SK-N-SH (cell line): ENCODE results near the gene C2orf92. TPM values are rescaled to one million over a fixed set of nuclear protein-coding genes. Genes with fewer than 3 reads are reported as not detected.

Experiments used
- CTCF ChIA-PET: fragments of 300-600, 350-600 bp; formaldehyde crosslinking; extraction: SDS; loops from one replicate; lab custom pipeline; 2021; lab: Yijun Ruan, JAX
- POLR2A ChIA-PET: fragments of 350-600 bp; sonication (Branson Sonifier 250); formaldehyde crosslinking; extraction: SDS; loops from one replicate; lab custom pipeline; 2020; ENCODE audit warnings: antibody characterized with exemption, inconsistent platforms; lab: Yijun Ruan, JAX
- DNase-seq: peaks from one replicate; pipeline ENCODE4 v3.0.0; 2012
- H2AFZ ChIP-seq: fragments of 200-600 bp; sonication (generic); 2 replicates; pipeline ENCODE4 v1.8.1; 2016; ENCODE audit warnings: antibody characterized with exemption, mild to moderate bottlenecking, low read depth
- H3F3A ChIP-seq: fragments of 200-600 bp; sonication (generic); replicated peaks from 2 replicates; pipeline ENCODE3; 2016; ENCODE audit warnings: antibody characterized with exemption, mild to moderate bottlenecking; ENCODE audit not compliant: insufficient read depth
- H3K27ac ChIP-seq, 2 experiments: fragments of 200-500 bp in 1 of 2; fragments of 200-600 bp in 1 of 2; sonication (Bioruptor generic) in 1 of 2; sonication (generic), shearing (Covaris generic) in 1 of 2; 2 replicates each; pipeline versions ENCODE4 v1.5.1 to v1.6.1; 2014 to 2016; ENCODE audit warnings: low read depth in 2 of 2, inconsistent platforms in 1 of 2, low read length in 1 of 2, mild to moderate bottlenecking in 1 of 2, mixed read lengths in 1 of 2
- H3K27me3 ChIP-seq: fragments of 200-600 bp; sonication (generic), shearing (Covaris generic); 2 replicates; pipeline ENCODE4 v1.6.1; 2016; ENCODE audit warnings: mixed run types; ENCODE audit not compliant: insufficient read depth
- H3K36me3 ChIP-seq, 2 experiments: fragments of 200-500 bp in 1 of 2; fragments of 200-600 bp in 1 of 2; sonication (Bioruptor generic) in 1 of 2; sonication (generic) in 1 of 2; replicated peaks in 1 of 2; 2 replicates each; pipeline versions ENCODE3 to v1.5.1; 2014 to 2016; ENCODE audit warnings: low read length in 1 of 2, mild to moderate bottlenecking in 1 of 2; ENCODE audit not compliant: insufficient read depth in 2 of 2, control insufficient read depth in 1 of 2
- H3K4me1 ChIP-seq, 2 experiments: fragments of 200-500 bp in 1 of 2; fragments of 200-600 bp in 1 of 2; sonication (Bioruptor generic) in 1 of 2; sonication (generic), shearing (Covaris generic) in 1 of 2; 2 replicates each; pipeline versions ENCODE4 v1.5.1 to v1.6.1; 2014 to 2016; ENCODE audit warnings: low read depth in 1 of 2, low read length in 1 of 2, mixed run types in 1 of 2; ENCODE audit not compliant: insufficient read depth in 2 of 2, control insufficient read depth in 1 of 2
- H3K4me2 ChIP-seq: fragments of 200-600 bp; sonication (generic), shearing (Covaris generic); 2 replicates; pipeline ENCODE4 v1.6.1; 2017; ENCODE audit warnings: mixed run types
- H3K4me3 ChIP-seq, 2 experiments: fragments of 200-500 bp in 1 of 2; fragments of 200-600 bp in 1 of 2; sonication (Bioruptor generic) in 1 of 2; sonication (generic), shearing (Covaris generic) in 1 of 2; 2 replicates each; pipeline versions ENCODE4 v1.5.1 to v1.8.1; 2014 to 2016; ENCODE audit warnings: low read depth in 2 of 2, inconsistent platforms in 1 of 2, low read length in 1 of 2, mild to moderate bottlenecking in 1 of 2, mixed read lengths in 1 of 2, moderate library complexity in 1 of 2
- H3K79me2 ChIP-seq: fragments of 200-600 bp; sonication (generic); 2 replicates; pipeline ENCODE4 v1.8.1; 2017; ENCODE audit warnings: mild to moderate bottlenecking; ENCODE audit not compliant: insufficient read depth
- H3K9ac ChIP-seq: fragments of 200-600 bp; sonication (generic); 2 replicates; pipeline ENCODE4 v1.6.1; 2017; ENCODE audit warnings: mixed run types
- H3K9me2 ChIP-seq: fragments of 200-600 bp; sonication (generic); 2 replicates; pipeline ENCODE4 v1.6.1; 2017; ENCODE audit warnings: mixed run types
- H3K9me3 ChIP-seq: fragments of 200-600 bp; sonication (generic); 2 replicates; pipeline ENCODE4 v1.6.1; 2017; ENCODE audit warnings: mixed run types, mild to moderate bottlenecking, moderate library complexity
- H4K20me1 ChIP-seq: fragments of 200-600 bp; sonication (generic); 2 replicates; pipeline ENCODE4 v1.6.1; 2017; ENCODE audit warnings: mild to moderate bottlenecking, mixed run types; ENCODE audit not compliant: insufficient read depth
- CHD2 ChIP-seq: fragments of 150-350 bp; IDR thresholded peaks from 2 replicates; pipeline ENCODE4 v1.6.1; 2018; ENCODE audit warnings: low read length; ENCODE audit not compliant: partially characterized antibody
- EZH2phosphoT487 ChIP-seq: fragments of 200-600 bp; sonication (generic); IDR thresholded peaks from 2 replicates; pipeline ENCODE4 v1.6.1; 2017; ENCODE audit warnings: low read depth, mixed run types, mild to moderate bottlenecking, antibody characterized with exemption, moderate library complexity, borderline replicate concordance
- FOSL2 ChIP-seq: IDR thresholded peaks from 2 replicates; pipeline ENCODE4 v1.4.0; 2012; ENCODE audit warnings: low read depth, mild to moderate bottlenecking, moderate library complexity, borderline replicate concordance
- FOXM1 ChIP-seq: IDR thresholded peaks from 2 replicates; pipeline ENCODE4 v1.4.0; 2012; ENCODE audit warnings: low read depth, mild to moderate bottlenecking
- GABPA ChIP-seq: IDR thresholded peaks from 2 replicates; pipeline ENCODE4 v1.4.0; 2012; ENCODE audit warnings: low read depth, mild to moderate bottlenecking
- GATA2 ChIP-seq: sonication (generic); formaldehyde crosslinking; IDR thresholded peaks from 2 replicates; pipeline ENCODE4 v1.5.0; 2020; ENCODE audit warnings: mild to moderate bottlenecking, missing genetic modification reagents
- IRF3 ChIP-seq: fragments of 150-350 bp; IDR thresholded peaks from 2 replicates; pipeline ENCODE4 v1.6.1; 2016; ENCODE audit warnings: mild to moderate bottlenecking, low read depth, low read length
- NFIC ChIP-seq: IDR thresholded peaks from 2 replicates; pipeline ENCODE4 v1.4.0; 2012; ENCODE audit warnings: borderline replicate concordance
- NRF1 ChIP-seq: IDR thresholded peaks from 2 replicates; pipeline ENCODE4 v1.6.1; 2012; ENCODE audit warnings: low read depth, mild to moderate bottlenecking, low read length
- PBX3 ChIP-seq: IDR thresholded peaks from 2 replicates; pipeline ENCODE4; 2012
- RCOR1 ChIP-seq: fragments of 150-350 bp; IDR thresholded peaks from 2 replicates; pipeline ENCODE4 v1.6.1; 2017; ENCODE audit warnings: antibody characterized with exemption, low read length
- RXRA ChIP-seq: IDR thresholded peaks from 2 replicates; pipeline ENCODE4 v1.4.0; 2012; ENCODE audit warnings: low read depth, mild to moderate bottlenecking, borderline replicate concordance
- SMC3 ChIP-seq: IDR thresholded peaks from 2 replicates; pipeline ENCODE4 v1.6.1; 2012; ENCODE audit warnings: low read depth, low read length, improper control_type of control experiment
- USF2 ChIP-seq: fragments of 150-350 bp; IDR thresholded peaks from 2 replicates; pipeline ENCODE4 v1.6.1; 2017; ENCODE audit warnings: antibody characterized with exemption, low read length, low read depth, borderline replicate concordance
- YY1 ChIP-seq: IDR thresholded peaks from 2 replicates; pipeline ENCODE4 v1.4.0; 2012; ENCODE audit warnings: low read depth, mild to moderate bottlenecking
- WGBS: methylation state at CpG from one replicate; pipeline ENCODE4 v1.1.6; 2017; ENCODE audit warnings: low lambda C conversion rate; 5-methylcytosine and 5-hydroxymethylcytosine counted together
- polyA plus RNA-seq, 3 experiments: library from polyadenylated mRNA; depleted of rRNA; stranded (reverse); fragments of >200 nt; gene quantifications; 2 replicates each; pipeline ENCODE4 v1.2.3, GENCODE V29; 2012

C2orf92 gene
- polyA plus RNA-seq, 1 of the 3 experiments (the other 2 are of a cell fraction) = 3.1 TPM

- H3F3A ChIP-seq = no peaks in the 10 kb centered on the region
- H3K79me2 ChIP-seq = no peaks in the 10 kb centered on the region
- no peaks in the 10 kb centered on the region for H3K9me3 ChIP-seq
- H3K27me3 ChIP-seq = no peaks in the 10 kb centered on the region
- no peaks in the 10 kb centered on the region for H4K20me1 ChIP-seq
- 71% methylated on average over 8 of the region's 13 CpGs for WGBS
- peaks cover 0 to 5% of the 10 kb centered on the region in 2 experiments; a peak in 1 of 4 replicates for H3K4me1 ChIP-seq
- no peak overlapping the region for H3K27ac ChIP-seq
- no peak overlapping the region for H3K4me3 ChIP-seq
- POLR2A ChIA-PET = no interaction called here
- TF ChIP-seq GATA2 (no peak), CHD2 (no peak), SMC3 (no peak), PBX3 (no peak), NRF1 (no peak), GABPA (no peak), FOXM1 (no peak), RCOR1 (no peak), RXRA (no peak), NFIC (no peak), FOSL2 (no peak), EZH2phosphoT487 (no peak), IRF3 (no peak), YY1 (no peak), USF2 (no peak)
- H3K36me3 ChIP-seq = no peaks in the 10 kb centered on the region
- no peak overlapping the region for H3K4me2 ChIP-seq
- no peak overlapping the region for H3K9ac ChIP-seq
- H3K9me2 ChIP-seq = no peaks in the 10 kb centered on the region
- CTCF ChIA-PET = interaction anchor here (0.6 to 1.7 kb wide), 3 partner anchors 16 to 124 kb away, joined by 3 to 6 read pairs (median 3); no protein-coding TSS in a partner anchor
- no peak overlapping the region for H2AFZ ChIP-seq
- DNase-seq = no peak
These were observed 45.6 kb downstream of the C2orf92 start for GRCh38 chr2:97714950-97715652.
